SK-N-SH (cell line): ENCODE results near the gene FRMD4B.

Experiments used
- ELF1 ChIP-seq: IDR thresholded peaks from 2 replicates; pipeline ENCODE4 v1.4.0; 2012
- POLR2AphosphoS5 ChIP-seq: IDR thresholded peaks from 2 replicates; pipeline ENCODE4 v1.6.1; 2012; ENCODE audit warnings: low read depth, low read length
- RAD21 ChIP-seq: IDR thresholded peaks from 2 replicates; pipeline ENCODE4 v1.6.1; 2012; ENCODE audit warnings: mild to moderate bottlenecking, low read length
- RFX5 ChIP-seq: IDR thresholded peaks from 2 replicates; pipeline ENCODE4 v1.6.1; 2012; ENCODE audit warnings: mild to moderate bottlenecking, improper control_type of control experiment, low read length
- YY1 ChIP-seq: IDR thresholded peaks from 2 replicates; pipeline ENCODE4 v1.4.0; 2012; ENCODE audit warnings: low read depth, mild to moderate bottlenecking
- TF ChIP-seq, protein P1 (sequence below): fragments of 200-600 bp; sonication (generic); IDR thresholded peaks from 2 replicates; pipeline ENCODE4 v1.6.1; 2017; ENCODE audit warnings: antibody characterized with exemption, mild to moderate bottlenecking, moderate library complexity
- TF ChIP-seq, protein P2 (sequence below): IDR thresholded peaks from 2 replicates; pipeline ENCODE4 v1.4.0; 2012; ENCODE audit warnings: low read depth, borderline replicate concordance

GRCh38 chr3:69391554-69391953 is 5.7 kb upstream of the FRMD4B start:
- TF ChIP-seq, protein P1, sequence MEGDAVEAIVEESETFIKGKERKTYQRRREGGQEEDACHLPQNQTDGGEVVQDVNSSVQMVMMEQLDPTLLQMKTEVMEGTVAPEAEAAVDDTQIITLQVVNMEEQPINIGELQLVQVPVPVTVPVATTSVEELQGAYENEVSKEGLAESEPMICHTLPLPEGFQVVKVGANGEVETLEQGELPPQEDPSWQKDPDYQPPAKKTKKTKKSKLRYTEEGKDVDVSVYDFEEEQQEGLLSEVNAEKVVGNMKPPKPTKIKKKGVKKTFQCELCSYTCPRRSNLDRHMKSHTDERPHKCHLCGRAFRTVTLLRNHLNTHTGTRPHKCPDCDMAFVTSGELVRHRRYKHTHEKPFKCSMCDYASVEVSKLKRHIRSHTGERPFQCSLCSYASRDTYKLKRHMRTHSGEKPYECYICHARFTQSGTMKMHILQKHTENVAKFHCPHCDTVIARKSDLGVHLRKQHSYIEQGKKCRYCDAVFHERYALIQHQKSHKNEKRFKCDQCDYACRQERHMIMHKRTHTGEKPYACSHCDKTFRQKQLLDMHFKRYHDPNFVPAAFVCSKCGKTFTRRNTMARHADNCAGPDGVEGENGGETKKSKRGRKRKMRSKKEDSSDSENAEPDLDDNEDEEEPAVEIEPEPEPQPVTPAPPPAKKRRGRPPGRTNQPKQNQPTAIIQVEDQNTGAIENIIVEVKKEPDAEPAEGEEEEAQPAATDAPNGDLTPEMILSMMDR: no peak
- TF ChIP-seq RAD21: no peak
- no peak for TF ChIP-seq POLR2AphosphoS5
- TF ChIP-seq ELF1: no peak
- TF ChIP-seq RFX5: no peak
- TF ChIP-seq, protein P2, sequence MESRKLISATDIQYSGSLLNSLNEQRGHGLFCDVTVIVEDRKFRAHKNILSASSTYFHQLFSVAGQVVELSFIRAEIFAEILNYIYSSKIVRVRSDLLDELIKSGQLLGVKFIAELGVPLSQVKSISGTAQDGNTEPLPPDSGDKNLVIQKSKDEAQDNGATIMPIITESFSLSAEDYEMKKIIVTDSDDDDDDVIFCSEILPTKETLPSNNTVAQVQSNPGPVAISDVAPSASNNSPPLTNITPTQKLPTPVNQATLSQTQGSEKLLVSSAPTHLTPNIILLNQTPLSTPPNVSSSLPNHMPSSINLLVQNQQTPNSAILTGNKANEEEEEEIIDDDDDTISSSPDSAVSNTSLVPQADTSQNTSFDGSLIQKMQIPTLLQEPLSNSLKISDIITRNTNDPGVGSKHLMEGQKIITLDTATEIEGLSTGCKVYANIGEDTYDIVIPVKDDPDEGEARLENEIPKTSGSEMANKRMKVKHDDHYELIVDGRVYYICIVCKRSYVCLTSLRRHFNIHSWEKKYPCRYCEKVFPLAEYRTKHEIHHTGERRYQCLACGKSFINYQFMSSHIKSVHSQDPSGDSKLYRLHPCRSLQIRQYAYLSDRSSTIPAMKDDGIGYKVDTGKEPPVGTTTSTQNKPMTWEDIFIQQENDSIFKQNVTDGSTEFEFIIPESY: no peak
- TF ChIP-seq YY1: no peak
